AML-193 (cell line): ENCODE data around the gene SCO2.
A peak's percentile ranks its signal among the peaks of the same experiment; 100 is the strongest.

ENCODE experiments used
- DNase-seq, 2 experiments: peaks; one replicate each; lab custom pipeline; 2025; lab: John Stamatoyannopoulos, UW

The SCO2 gene

DNA sequence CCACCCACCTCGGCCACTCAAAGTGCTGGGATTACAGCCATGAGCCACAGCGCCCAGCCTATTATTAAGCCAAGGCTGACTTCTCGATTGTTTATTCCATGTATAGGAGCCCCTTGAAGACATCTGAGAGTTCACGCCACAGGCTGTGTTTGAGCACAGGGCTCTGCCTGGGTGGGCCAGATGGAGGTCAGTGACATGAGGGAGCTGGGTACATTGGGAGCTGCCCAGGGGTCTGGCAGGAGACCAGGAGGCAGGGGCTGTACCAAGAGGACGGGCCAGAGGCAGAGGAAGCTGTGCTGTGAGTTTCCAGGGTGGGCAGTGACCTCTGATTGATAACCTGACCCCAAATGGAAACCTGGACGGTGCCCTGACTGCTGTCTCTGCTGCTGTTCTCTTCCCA, 23.3 kb downstream of the SCO2 start:
- no peak for DNase-seq

DNA sequence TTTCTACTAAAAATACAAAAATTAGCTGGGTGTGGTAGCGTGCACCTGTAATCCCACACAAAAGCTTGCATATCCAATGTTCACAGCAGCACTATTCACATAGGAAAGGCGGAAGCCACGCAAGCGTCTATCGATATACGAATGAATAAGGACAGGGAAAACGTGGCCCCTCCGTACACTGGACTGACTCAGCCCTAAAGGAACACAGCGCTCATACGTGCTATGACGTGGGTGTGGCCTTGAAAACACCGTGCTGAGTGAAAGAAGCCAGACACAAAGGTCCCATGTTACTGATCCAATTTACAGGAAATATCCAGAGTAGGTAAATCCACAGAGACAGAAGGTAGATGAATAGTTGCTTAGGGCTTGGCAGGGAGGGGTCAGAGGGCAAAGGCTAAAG, 24.9 kb downstream of the SCO2 start:
- DNase-seq = no peak

DNA sequence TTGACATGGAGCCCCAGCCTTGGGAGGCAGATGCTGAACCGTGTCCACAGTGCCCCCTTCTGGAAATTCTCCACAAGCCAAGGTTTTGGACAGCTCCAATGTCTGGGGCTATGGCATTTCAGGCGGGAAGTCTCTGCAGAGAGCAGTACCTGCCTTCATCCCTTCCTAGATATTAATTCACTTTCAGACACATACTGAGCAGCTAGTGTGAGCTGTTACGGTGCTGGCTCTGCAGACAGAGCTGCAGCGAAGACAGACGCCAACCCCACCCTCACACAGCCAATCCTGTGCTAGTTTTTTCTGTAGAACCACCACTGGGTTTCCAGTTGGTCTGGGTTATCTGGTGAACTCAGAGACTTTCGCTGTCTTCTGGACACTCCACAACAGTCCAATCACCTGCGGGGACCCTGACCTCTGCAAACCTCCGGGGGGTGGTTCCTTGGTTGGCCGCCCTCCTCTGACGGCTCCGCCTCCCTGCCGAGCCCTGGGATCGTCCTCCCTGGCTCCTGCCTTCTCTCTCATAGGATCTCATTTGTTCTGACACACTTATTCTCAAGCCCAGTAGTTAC, 27.0 kb downstream of the SCO2 start:
- DNase-seq = peak; percentile 51 to 67

- no peak for DNase-seq
Measured at GRCh38 chr22:50497093-50497492, 28.3 kb downstream of the SCO2 start.

DNA sequence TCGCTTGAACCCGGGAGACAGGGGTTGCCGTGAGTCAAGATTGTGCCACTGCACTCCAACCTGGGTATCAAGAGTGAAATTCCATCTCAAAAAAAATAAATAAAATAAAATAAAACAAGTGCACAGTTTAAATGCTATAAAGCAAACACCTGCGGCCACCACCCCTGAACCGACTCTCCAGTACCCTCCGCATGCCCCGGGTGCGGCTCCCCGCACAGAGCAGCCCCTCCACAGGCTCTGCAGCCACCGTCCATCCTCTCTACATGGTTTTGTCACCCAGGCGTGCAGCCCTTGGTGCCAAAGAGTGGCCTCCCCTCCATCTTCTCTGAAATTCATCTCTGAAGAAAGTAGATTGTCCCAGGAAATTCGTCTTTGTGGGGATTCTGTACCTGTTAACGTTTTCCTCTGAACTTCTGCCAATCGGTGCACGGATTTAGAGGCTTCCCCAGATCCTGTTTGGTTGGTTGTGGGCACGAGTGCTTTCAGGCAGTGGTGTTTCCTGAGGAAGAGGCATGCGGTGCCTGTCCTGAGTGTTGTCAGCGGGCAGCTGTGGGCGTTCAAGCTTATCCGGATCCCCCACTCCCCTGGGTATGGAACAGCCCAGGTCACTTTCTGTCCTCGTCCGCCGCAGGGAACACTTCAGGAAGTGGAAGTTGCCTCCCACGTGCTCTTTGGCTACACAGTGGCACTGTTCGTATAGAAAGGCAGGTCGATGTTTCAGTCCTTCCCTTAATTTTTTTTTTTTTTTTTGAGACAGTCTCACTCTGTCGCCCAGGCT, 34.7 kb downstream of the SCO2 start:
- DNase-seq = peak; percentile 6 to 40

GRCh38 chr22:50489363-50490243, 35.8 kb downstream of the SCO2 start:
- no peak for DNase-seq

DNA sequence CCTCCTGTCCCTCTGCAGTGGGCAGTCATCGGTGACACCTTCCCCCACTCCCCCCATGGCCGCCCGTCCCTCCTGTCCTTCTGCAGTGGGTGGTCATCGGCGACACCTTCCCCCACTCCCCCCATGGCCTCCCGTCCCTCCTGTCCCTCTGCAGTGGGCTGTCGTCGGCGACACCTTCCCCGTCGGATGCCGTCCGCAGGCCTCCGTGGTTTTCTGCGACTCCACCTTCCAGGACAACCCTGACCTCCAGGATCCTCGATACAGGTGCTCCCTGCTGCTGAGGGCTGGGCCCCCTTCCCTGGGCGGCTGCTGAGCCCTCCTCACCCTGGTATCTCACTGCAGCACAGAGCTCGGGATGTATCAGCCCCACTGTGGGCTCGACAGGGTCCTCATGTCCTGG, 36.5 kb downstream of the SCO2 start:
- no peak for DNase-seq

DNA sequence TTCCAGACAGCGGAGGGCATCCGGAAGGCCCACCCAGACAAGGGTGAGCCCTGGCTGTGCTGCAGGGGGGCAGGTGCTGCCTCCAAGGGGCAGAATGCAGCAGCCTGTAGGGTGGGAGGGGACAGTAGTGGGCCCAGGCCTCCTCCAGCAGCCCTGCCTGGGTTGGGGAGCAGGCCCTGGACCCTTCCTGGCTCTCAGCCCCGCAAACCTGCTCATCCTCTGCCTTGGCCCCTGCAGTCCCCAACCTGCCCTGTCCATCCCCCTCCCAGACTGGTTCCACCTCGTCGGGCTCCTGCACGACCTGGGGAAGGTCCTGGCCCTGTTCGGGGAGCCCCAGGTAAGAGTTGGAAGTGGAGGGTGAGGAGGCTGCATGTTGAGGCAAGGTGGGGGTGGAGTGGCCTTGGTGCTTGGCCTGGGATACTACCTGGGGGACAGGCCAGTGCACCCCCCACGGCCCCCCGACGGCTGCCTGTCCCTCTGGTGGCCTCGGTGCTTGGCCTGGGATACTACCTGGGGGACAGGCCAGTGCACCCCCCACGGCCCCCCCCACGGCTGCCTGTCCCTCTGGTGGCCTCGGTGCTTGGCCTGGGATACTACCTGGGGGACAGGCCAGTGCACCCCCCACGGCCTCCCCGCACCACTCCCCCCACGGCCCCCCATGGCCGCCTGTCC, 37.3 kb downstream of the SCO2 start:
- DNase-seq = no peak

DNA sequence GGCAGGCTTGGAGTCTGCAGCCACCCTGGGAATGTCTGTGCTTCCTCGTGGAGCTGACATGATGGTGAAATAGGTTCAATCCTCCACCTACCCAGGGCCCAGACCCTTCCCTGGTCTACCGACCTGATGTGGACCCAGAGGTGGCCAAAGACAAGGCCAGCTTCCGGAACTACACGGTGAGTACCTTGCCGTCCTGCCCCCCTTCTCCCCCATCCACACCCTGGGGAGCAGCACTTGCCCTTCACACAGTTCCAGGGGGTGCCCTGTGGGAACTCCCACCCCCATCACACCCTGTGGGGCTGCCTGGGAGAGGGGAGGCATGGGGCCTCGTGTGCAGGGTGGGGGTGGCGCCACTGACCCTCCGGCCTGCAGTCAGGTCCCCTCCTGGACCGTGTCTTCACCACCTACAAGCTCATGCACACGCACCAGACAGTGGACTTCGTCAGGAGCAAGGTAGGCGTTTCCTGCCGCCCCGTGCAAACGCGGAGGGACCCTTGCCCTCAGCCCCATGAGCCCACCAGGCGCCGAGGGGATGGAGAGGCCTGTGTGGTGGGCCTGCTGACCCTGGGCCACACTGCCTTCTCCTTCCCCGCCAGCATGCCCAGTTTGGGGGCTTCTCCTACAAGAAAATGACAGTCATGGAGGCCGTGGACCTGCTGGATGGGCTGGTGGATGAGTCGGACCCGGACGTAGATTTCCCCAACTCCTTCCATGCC, 38.0 kb downstream of the SCO2 start:
- DNase-seq = no peak

- no peak for DNase-seq
Measured at GRCh38 chr22:50486561-50487289, 38.7 kb downstream of the SCO2 start, which contains the start of gene MIOX. Gene MIOX (plus strand): TSS chr22:50486859. CDS start chr22:50486898, 39 bp downstream.

DNA sequence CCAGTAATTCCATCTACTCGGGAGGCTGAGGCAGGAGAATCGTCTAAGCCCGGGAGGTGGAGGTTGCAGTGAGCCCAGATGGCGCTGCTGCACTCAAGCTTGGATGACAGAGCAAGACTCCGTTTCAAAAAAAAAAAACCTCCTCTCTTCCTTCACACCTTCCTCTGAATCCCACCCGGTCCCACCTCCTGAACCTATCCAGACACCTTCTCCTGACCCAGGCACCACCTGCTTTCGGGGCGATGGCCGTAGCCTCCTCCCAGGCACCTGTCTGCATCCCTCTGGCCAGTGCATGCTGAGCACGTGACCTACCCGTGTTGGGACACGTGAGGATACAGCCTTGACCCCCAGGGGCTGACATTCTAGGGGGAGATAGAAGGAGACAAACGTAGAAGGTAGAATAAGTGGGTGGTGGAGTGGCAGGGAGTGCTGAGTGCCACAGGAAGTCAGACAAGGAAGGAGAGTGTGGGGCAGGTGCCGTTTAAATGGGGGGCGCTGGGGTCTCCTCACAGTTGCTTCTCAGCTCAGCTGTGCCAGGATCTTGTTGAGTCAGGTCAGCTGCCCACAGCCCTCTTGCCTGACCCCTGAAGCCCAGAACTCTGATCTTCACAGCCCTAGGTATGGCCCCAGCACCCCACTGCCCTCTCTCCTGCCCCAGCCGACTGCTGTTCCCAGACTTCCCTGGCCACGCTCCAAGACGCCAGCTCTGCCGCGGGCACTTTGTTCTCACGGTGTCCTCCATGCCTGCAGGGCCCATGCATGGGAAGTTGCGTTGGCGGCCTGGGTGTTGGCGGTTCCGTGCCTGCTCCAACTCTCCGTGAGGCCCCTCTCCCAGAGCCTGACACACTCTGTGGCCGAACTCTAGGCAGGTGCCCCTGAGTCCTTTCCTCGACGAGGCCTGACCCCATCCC, 39.9 kb downstream of the SCO2 start:
- no peak for DNase-seq

- DNase-seq = no peak
Measured at GRCh38 chr22:50483977-50484853, 41.2 kb downstream of the SCO2 start.

DNA sequence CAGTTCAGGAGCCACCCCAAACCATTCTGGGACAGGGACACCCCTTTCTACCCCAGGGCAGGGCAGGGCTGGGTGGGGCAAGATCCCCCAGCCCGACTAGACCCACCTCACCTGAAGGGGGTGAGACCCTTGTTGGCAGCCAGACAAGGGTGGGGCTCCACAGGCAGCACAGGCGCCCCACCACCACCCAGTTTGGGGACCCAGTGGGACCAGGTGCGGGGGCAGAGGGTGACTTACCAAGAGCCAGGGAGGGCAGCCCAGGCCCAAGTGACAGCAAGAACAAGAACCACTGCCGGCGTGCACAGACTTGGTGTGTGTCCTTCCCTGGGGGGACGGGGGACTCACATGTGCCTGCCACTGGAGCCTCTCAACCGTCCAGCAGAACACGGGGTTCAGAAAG, 41.8 kb downstream of the SCO2 start:
- no peak for DNase-seq

DNA sequence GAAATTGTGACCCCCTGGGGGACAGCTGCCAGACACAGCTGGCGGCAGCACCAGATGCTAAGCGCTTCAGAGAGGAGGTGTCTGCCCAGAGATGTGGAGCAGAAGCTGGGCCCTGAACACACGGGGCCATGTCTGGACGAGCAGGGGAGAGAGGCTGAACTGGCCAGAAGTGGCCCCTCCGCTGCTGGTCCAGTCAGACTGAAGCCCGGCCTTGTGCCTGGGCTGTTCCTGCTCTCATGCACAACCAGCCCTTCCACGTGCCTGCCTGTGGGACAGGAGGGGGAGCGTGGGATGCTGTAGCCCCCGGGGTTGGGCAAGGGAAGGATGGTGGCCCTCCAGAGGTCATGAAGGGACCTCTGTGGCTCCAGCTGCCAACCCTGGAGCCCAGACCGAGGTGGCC, 42.3 kb downstream of the SCO2 start:
- DNase-seq = no peak

DNA sequence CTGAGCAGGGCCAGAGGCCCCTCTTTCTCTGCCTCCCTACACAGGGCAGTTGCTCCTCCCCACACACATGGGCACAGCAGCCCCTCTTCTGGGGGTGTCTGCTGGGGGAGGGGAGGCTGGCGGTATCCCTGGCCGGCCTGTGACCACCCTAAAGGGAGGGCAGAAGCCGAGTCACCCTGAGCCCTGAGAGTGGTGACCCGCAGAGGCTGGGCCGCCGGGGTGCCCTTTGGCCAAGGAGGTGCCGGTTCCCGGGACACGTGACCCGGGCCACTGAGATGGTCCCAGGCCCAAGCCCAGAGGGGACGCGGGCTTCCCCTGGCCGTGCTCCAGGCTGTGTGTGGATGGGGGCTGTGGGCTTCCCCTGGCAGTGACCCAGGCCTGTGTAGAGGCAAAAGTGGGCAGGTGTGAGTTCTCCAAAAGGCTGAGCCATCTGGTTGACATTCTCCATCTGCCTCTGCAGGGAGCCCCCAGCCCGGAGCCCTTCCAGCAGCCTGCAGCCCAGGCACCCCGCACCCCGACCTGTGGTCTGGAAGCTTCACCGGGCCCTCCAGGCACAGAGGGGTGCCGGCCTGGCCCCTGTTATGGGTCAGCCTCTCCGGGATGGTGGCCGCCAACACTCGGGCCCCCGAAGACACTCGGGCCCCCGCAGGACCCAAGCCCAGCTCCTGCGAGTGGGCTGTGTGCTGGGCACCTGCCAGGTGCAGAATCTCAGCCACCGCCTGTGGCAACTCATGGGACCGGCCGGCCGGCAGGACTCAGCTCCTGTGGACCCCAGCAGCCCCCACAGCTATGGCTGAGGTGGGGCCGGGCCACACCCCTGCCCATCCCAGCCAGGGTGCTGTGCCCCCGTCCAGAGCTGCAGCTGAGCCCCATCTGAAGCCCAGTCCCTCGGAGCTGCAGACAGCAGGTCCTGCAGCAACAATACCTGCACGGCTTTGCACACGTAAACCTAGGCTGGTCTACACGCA, 43.0 kb downstream of the SCO2 start:
- DNase-seq = no peak

- no peak for DNase-seq
Measured at GRCh38 chr22:50481440-50482106, 43.8 kb downstream of the SCO2 start, which contains the start of gene ADM2. Gene ADM2 (plus strand): TSS chr22:50481543. CDS start chr22:50481848, 305 bp downstream.

- DNase-seq = no peak
Measured at GRCh38 chr22:50481045-50481439, 44.4 kb downstream of the SCO2 start.
